H9 (cell line): ENCODE measurements around the gene CDK6. TPM values are rescaled to one million over a fixed set of nuclear protein-coding genes. Genes with fewer than 3 reads are reported as not detected.

Source experiments
- DNase-seq: peaks from one replicate; pipeline ENCODE4 v3.0.0-alpha.2; 2017
- H2AFZ ChIP-seq: one replicate; pipeline ENCODE4 v1.6.1; 2013; ENCODE audit warnings: mild to moderate bottlenecking, low read length, control low read depth, moderate library complexity
- H2AK5ac ChIP-seq: 2 replicates; pipeline ENCODE4 v1.6.1; 2013; ENCODE audit warnings: low read length, control low read depth, mixed read lengths; ENCODE audit not compliant: insufficient read length
- H2BK120ac ChIP-seq: one replicate; pipeline ENCODE4 v1.6.1; 2013; ENCODE audit warnings: low read depth, mild to moderate bottlenecking, low read length, control low read depth, inconsistent platforms; ENCODE audit not compliant: poor library complexity, severe bottlenecking
- H2BK12ac ChIP-seq: 2 replicates; pipeline ENCODE4 v1.6.1; 2013; ENCODE audit warnings: low read length, control low read depth, mixed read lengths, low read depth; ENCODE audit not compliant: insufficient read length
- H2BK15ac ChIP-seq: 2 replicates; pipeline ENCODE4 v1.6.1; 2013; ENCODE audit warnings: low read depth, low read length, control low read depth
- H2BK20ac ChIP-seq: one replicate; pipeline ENCODE4 v1.6.1; 2013; ENCODE audit warnings: low read depth, mild to moderate bottlenecking, low read length, control low read depth, inconsistent platforms; ENCODE audit not compliant: poor library complexity, severe bottlenecking
- H2BK5ac ChIP-seq: 2 replicates; pipeline ENCODE4 v1.6.1; 2013; ENCODE audit warnings: low read length, control low read depth, mixed read lengths; ENCODE audit not compliant: insufficient read length
- H3K14ac ChIP-seq: 2 replicates; pipeline ENCODE4 v1.6.1; 2013; ENCODE audit warnings: low read length, control low read depth; ENCODE audit not compliant: insufficient read depth
- H3K18ac ChIP-seq: 2 replicates; pipeline ENCODE4 v1.6.1; 2013; ENCODE audit warnings: low read depth, mild to moderate bottlenecking, mixed read lengths, low read length, control low read depth; ENCODE audit not compliant: insufficient read length
- H3K23ac ChIP-seq: 2 replicates; pipeline ENCODE4 v1.6.1; 2013; ENCODE audit warnings: low read length, control low read depth, mixed read lengths, low read depth; ENCODE audit not compliant: insufficient read length
- H3K23me2 ChIP-seq: 2 replicates; pipeline ENCODE4 v1.6.1; 2013; ENCODE audit warnings: low read depth, mild to moderate bottlenecking, mixed read lengths, low read length, control low read depth; ENCODE audit not compliant: insufficient read length, poor library complexity, severe bottlenecking
- H3K27ac ChIP-seq: 2 replicates; pipeline ENCODE4 v1.5.1; 2013; ENCODE audit warnings: low read length, control low read depth, mixed read lengths, low read depth; ENCODE audit not compliant: insufficient read length
- H3K27me3 ChIP-seq: 2 replicates; pipeline ENCODE4 v1.6.1; 2013; ENCODE audit warnings: low read length, control low read depth, inconsistent platforms; ENCODE audit not compliant: insufficient read depth
- H3K4ac ChIP-seq: 2 replicates; pipeline ENCODE4 v1.6.1; 2013; ENCODE audit warnings: low read depth, mild to moderate bottlenecking, control low read depth, inconsistent platforms, low read length, moderate library complexity
- H3K4me1 ChIP-seq: 2 replicates; pipeline ENCODE4 v1.6.1; 2013; ENCODE audit warnings: low read length, control low read depth, inconsistent platforms; ENCODE audit not compliant: insufficient read depth
- H3K4me2 ChIP-seq: 2 replicates; pipeline ENCODE4 v1.6.1; 2013; ENCODE audit warnings: low read length, control low read depth, mixed read lengths; ENCODE audit not compliant: insufficient read length, insufficient read depth
- H3K56ac ChIP-seq: 2 replicates; pipeline ENCODE4 v1.6.1; 2013; ENCODE audit warnings: low read depth, mild to moderate bottlenecking, mixed read lengths, low read length, control low read depth; ENCODE audit not compliant: insufficient read length
- H3K79me1 ChIP-seq: 2 replicates; pipeline ENCODE4 v1.6.1; 2013; ENCODE audit warnings: low read depth, mild to moderate bottlenecking, moderate library complexity, low read length, control low read depth, inconsistent platforms; ENCODE audit not compliant: insufficient read depth, poor library complexity, severe bottlenecking
- H3K79me2 ChIP-seq: 2 replicates; pipeline ENCODE4 v1.6.1; 2013; ENCODE audit warnings: low read length, control low read depth, inconsistent platforms; ENCODE audit not compliant: insufficient read depth
- H3K9ac ChIP-seq: 2 replicates; pipeline ENCODE4 v1.6.1; 2013; ENCODE audit warnings: low read length, control low read depth, mixed read lengths; ENCODE audit not compliant: insufficient read length; ENCODE audit errors: extremely low read depth
- H3K9me3 ChIP-seq: one replicate; pipeline ENCODE4 v1.6.1; 2013; ENCODE audit warnings: low read depth, low read length, inconsistent platforms; ENCODE audit not compliant: control insufficient read depth
- H3T11ph ChIP-seq: one replicate; pipeline ENCODE4 v1.6.1; 2013; ENCODE audit warnings: mild to moderate bottlenecking, low read length, control low read depth, inconsistent platforms
- H4K20me1 ChIP-seq: one replicate; pipeline ENCODE4 v1.6.1; 2013; ENCODE audit not compliant: control insufficient read depth, insufficient read length, insufficient read depth
- H4K5ac ChIP-seq: 2 replicates; pipeline ENCODE4 v1.6.1; 2013; ENCODE audit warnings: low read depth, mild to moderate bottlenecking, mixed read lengths, low read length, control low read depth; ENCODE audit not compliant: insufficient read length
- H4K8ac ChIP-seq: replicated peaks from 2 replicates; pipeline ENCODE4 v1.6.1; 2013; ENCODE audit warnings: low read length, control low read depth, mixed read lengths, low read depth; ENCODE audit not compliant: insufficient read length
- H4K91ac ChIP-seq: 2 replicates; pipeline ENCODE4 v1.6.1; 2013; ENCODE audit warnings: low read depth, mild to moderate bottlenecking, moderate library complexity, mixed read lengths, low read length, control low read depth; ENCODE audit not compliant: insufficient read length
- H3K27ac Mint-ChIP-seq, 3 experiments: 2 replicates in 2 of 3; 3 replicates in 1 of 3; pipeline ENCODE4 v1.8.0; 2020 to 2021; ENCODE audit warnings: mixed read lengths in 3 of 3, mild to moderate bottlenecking in 1 of 3, moderate library complexity in 1 of 3
- H3K27me3 Mint-ChIP-seq: 2 replicates; pipeline ENCODE4 v1.8.0; 2021; ENCODE audit warnings: low read depth, mild to moderate bottlenecking, moderate library complexity, mixed read lengths
- H3K36me3 Mint-ChIP-seq, 3 experiments: 2 replicates in 2 of 3; 3 replicates in 1 of 3; pipeline ENCODE4 v1.8.0; 2020 to 2021; ENCODE audit warnings: low read depth in 3 of 3, mixed read lengths in 3 of 3; ENCODE audit not compliant: insufficient read depth in 1 of 3
- H3K4me1 Mint-ChIP-seq, 2 experiments: 2 replicates each; pipeline ENCODE4 v1.8.0; 2020; ENCODE audit warnings: mixed read lengths in 2 of 2
- H3K4me3 Mint-ChIP-seq, 2 experiments: 2 replicates in 1 of 2; 3 replicates in 1 of 2; pipeline ENCODE4 v1.8.0; 2020 to 2021; ENCODE audit warnings: mild to moderate bottlenecking in 2 of 2, mixed read lengths in 2 of 2, moderate library complexity in 1 of 2
- H3K9me3 Mint-ChIP-seq, 2 experiments: 2 replicates in 1 of 2; 3 replicates in 1 of 2; pipeline ENCODE4 v1.8.0; 2020; ENCODE audit warnings: mild to moderate bottlenecking in 2 of 2, mixed read lengths in 2 of 2, moderate library complexity in 1 of 2
- CTCF ChIP-seq: fragments of 200-600 bp; sonication (generic); conservative IDR thresholded peaks from 3 replicates; pipeline ENCODE4 v1.8.0; 2021; ENCODE audit warnings: antibody characterized with exemption, mild to moderate bottlenecking
- WGBS: extraction: QIAGEN DNeasy Blood & Tissue Kit; methylation state at CpG from one replicate; pipeline ENCODE4 v1.1.7; 2013; ENCODE audit warnings: missing lambda C conversion rate, low lambda C conversion rate, mixed read lengths; ENCODE audit not compliant: insufficient read length; ENCODE audit errors: extremely low coverage; 5-methylcytosine and 5-hydroxymethylcytosine counted together
- total RNA-seq: library from RNA; stranded (reverse); gene quantifications from 2 replicates; pipeline ENCODE4 v1.2.1, GENCODE V29; 2021

CDK6 gene
- total RNA-seq, 1 experiment from 2014 or later: 30.0 TPM

- Histone ChIP-seq H3T11ph (no peak overlapping the region), H3K27me3 (no peaks in the 10 kb centered on the region; the same call in 1 of the 2 replicates), H2BK5ac (no peak overlapping the region), H3K4me2 (no peak overlapping the region), H4K5ac (no peak overlapping the region), H4K8ac (no peak overlapping the region), H3K56ac (no peak overlapping the region), H3K23me2 (no peaks in the 10 kb centered on the region), H3K9me3 (no peaks in the 10 kb centered on the region), H3K18ac (no peak overlapping the region), H3K27ac (no peak overlapping the region), H4K91ac (no peak overlapping the region), H2AK5ac (no peak overlapping the region), H2BK20ac (no peak overlapping the region), H3K4me1 (no peaks in the 10 kb centered on the region), H3K79me1 (no peaks in the 10 kb centered on the region), H4K20me1 (no peaks in the 10 kb centered on the region), H3K4ac (no peak overlapping the region), H3K9ac (no peak overlapping the region), H3K23ac (no peak overlapping the region), H3K14ac (no peak overlapping the region), H2BK15ac (no peak overlapping the region), H2BK12ac (no peak overlapping the region), H2AFZ (no peak overlapping the region), H2BK120ac (no peak overlapping the region), H3K79me2 (no peaks in the 10 kb centered on the region)
- WGBS: no CpG with 5 or more reads among the region's 3 CpGs
- no peak overlapping the region for H3K27ac Mint-ChIP-seq
- no peaks in the 10 kb centered on the region for H3K36me3 Mint-ChIP-seq
- TF ChIP-seq CTCF: no peak
- H3K9me3 Mint-ChIP-seq: no peaks in the 10 kb centered on the region
- no peak for DNase-seq
- H3K4me3 Mint-ChIP-seq: no peak overlapping the region
- peaks cover 0 to 3% of the 10 kb centered on the region in 2 experiments; a peak in 2 of 4 replicates for H3K4me1 Mint-ChIP-seq
- H3K27me3 Mint-ChIP-seq: peaks cover 26% of the 10 kb centered on the region
Observed at GRCh38 chr7:92594746-92595145, 241.6 kb downstream of the CDK6 start.
